ENCODE results near the gene NRIP2. TPM values are rescaled to one million over a fixed set of nuclear protein-coding genes. Genes with fewer than 3 reads are reported as not detected.

NRIP2 gene
- polyA plus RNA-seq, 1 donor from 2014 or later: not detected

GRCh38 chr12:2833327-2833726 is 1.5 kb downstream of the NRIP2 start:
- no peaks in the 10 kb centered on the region for H3K9me2 ChIP-seq (ENCODE audit: insufficient read depth, low read length)
- no peaks in the 10 kb centered on the region for H3K79me2 ChIP-seq (replicated peaks; ENCODE audit: insufficient read depth, low read length)
- no peak overlapping the region for H3K4me2 ChIP-seq (ENCODE audit: low read length)
- no peak overlapping the region for H2AFZ ChIP-seq (ENCODE audit: low read depth, low read length)
- H3K27me3 ChIP-seq (ENCODE audit: insufficient read depth, low read depth, low read length): no peaks in the 10 kb centered on the region
- H3K27ac ChIP-seq (ENCODE audit: low read length): no peak overlapping the region
- TF ChIP-seq REST (IDR thresholded peaks at IDR 0.05; ENCODE audit: borderline replicate concordance) (no peak), SMC3 (conservative IDR thresholded peaks at IDR 0.05; ENCODE audit: poor library complexity) (no peak), EZH2 (IDR thresholded peaks at IDR 0.05; ENCODE audit: borderline replicate concordance, insufficient read depth, low read length, poor library complexity, severe bottlenecking) (no peak), RAD21 (conservative IDR thresholded peaks at IDR 0.05) (no peak), POLR2AphosphoS5 (IDR thresholded peaks at IDR 0.05) (no peak), EP300 (conservative IDR thresholded peaks at IDR 0.05; ENCODE audit: poor library complexity, severe bottlenecking) (no peak), CTCF (IDR thresholded peaks at IDR 0.05; ENCODE audit: poor library complexity, severe bottlenecking) (no peak), TAF1 (IDR thresholded peaks at IDR 0.05; ENCODE audit: low read depth) (no peak), MXI1 (conservative IDR thresholded peaks at IDR 0.05; ENCODE audit: poor library complexity, severe bottlenecking) (no peak)
- H3F3A ChIP-seq (ENCODE audit: insufficient read depth, low read length, poor library complexity, severe bottlenecking): no peaks in the 10 kb centered on the region
- H3K4me3 ChIP-seq (ENCODE audit: low read length): no peak overlapping the region
- no peaks in the 10 kb centered on the region for H3K36me3 ChIP-seq (ENCODE audit: insufficient read depth, low read length)
- H3K9ac ChIP-seq (ENCODE audit: low read length): no peak overlapping the region
- H4K20me1 ChIP-seq (ENCODE audit: insufficient read depth): no peaks in the 10 kb centered on the region
- H3K9me3 ChIP-seq (ENCODE audit: low read length): no peaks in the 10 kb centered on the region

DNA sequence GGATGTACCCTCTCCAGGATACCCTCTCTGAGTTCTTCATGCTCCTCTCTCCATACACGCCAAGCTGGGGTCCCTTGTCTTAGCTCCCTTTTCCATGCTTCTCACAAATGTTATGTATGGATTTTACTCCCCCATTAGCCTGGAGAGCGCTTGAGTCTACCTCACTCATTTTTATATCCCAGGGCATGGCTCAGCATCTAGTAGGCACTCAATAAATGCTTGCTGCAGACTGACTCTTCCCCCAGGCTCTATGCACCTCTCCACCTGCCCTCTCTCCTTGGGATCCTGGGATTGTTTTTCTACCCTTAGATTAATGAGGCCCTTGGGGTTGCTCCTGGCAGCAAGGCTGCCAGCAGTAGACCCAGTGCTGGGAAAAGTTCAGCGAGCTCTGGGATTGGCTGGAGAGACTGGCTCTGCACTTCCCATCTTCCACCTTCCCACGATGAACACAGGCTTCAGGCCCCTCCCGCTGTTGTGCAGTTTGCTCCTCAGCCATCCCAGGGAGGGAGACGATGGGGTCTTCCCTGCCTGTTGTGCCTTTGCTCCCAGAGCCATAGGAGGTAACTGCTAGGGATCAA is 2.2 kb downstream of the NRIP2 start:
- Histone ChIP-seq H3K36me3 (ENCODE audit: insufficient read depth, low read length) (no peaks in the 10 kb centered on the region), H3K9me2 (ENCODE audit: insufficient read depth, low read length) (no peaks in the 10 kb centered on the region), H4K20me1 (ENCODE audit: insufficient read depth) (no peaks in the 10 kb centered on the region), H3K4me3 (ENCODE audit: low read length) (no peak overlapping the region), H3K9ac (ENCODE audit: low read length) (no peak overlapping the region), H3K27ac (ENCODE audit: low read length) (no peak overlapping the region), H3K79me2 (replicated peaks; ENCODE audit: insufficient read depth, low read length) (no peaks in the 10 kb centered on the region), H2AFZ (ENCODE audit: low read depth, low read length) (no peak overlapping the region), H3K9me3 (ENCODE audit: low read length) (no peaks in the 10 kb centered on the region), H3K4me2 (ENCODE audit: low read length) (no peak overlapping the region), H3F3A (ENCODE audit: insufficient read depth, low read length, poor library complexity, severe bottlenecking) (no peaks in the 10 kb centered on the region), H3K27me3 (ENCODE audit: insufficient read depth, low read depth, low read length) (no peaks in the 10 kb centered on the region)
- TF ChIP-seq REST (IDR thresholded peaks at IDR 0.05; ENCODE audit: borderline replicate concordance): no peak
- no peak for TF ChIP-seq EP300 (conservative IDR thresholded peaks at IDR 0.05; ENCODE audit: poor library complexity, severe bottlenecking)
- TF ChIP-seq MXI1 (conservative IDR thresholded peaks at IDR 0.05; ENCODE audit: poor library complexity, severe bottlenecking): no peak
- no peak for TF ChIP-seq SMC3 (conservative IDR thresholded peaks at IDR 0.05; ENCODE audit: poor library complexity)
- no peak for TF ChIP-seq RAD21 (conservative IDR thresholded peaks at IDR 0.05)
- TF ChIP-seq EZH2 (IDR thresholded peaks at IDR 0.05; ENCODE audit: borderline replicate concordance, insufficient read depth, low read length, poor library complexity, severe bottlenecking): no peak
- TF ChIP-seq CTCF (IDR thresholded peaks at IDR 0.05; ENCODE audit: poor library complexity, severe bottlenecking): no peak
- no peak for TF ChIP-seq POLR2AphosphoS5 (IDR thresholded peaks at IDR 0.05)
- no peak for TF ChIP-seq TAF1 (IDR thresholded peaks at IDR 0.05; ENCODE audit: low read depth)
